GM12878 (cell line): ENCODE data around the gene CBX7. TPM values are rescaled to one million over a fixed set of nuclear protein-coding genes. Genes with fewer than 3 reads are reported as not detected.

ENCODE experiments used
- ATAC-seq: fragments of 200-7000 bp; cut with Tn5 transposase; 3 replicates; pipeline ENCODE4 v1.9.1; 2020; ENCODE audit warnings: mild to moderate bottlenecking, moderate library complexity
- BruUV-seq: library from RNA; stranded (reverse); fragments of 400-500 nt; replicated peaks from 2 replicates; lab custom pipeline; 2021; lab: Mats Ljungman, UMichigan
- CTCF ChIA-PET: fragments of 300-600 bp; sonication (Branson Sonifier 250); formaldehyde crosslinking; extraction: SDS; loops from one replicate; lab custom pipeline; 2021; ENCODE audit warnings: inconsistent platforms; lab: Yijun Ruan, JAX
- POLR2A ChIA-PET: fragments of 350-600 bp; formaldehyde crosslinking; extraction: SDS; loops from one replicate; lab custom pipeline; 2021; ENCODE audit warnings: inconsistent platforms; lab: Charles Lee
- RAD21 ChIA-PET: fragments of 300-600 bp; sonication (Branson Sonifier 250); formaldehyde crosslinking; loops from one replicate; lab custom pipeline; 2023; ENCODE audit warnings: antibody characterized with exemption; ENCODE audit not compliant: unreplicated experiment; lab: Charles Lee
- SMC1A ChIA-PET: fragments of 300-600 bp; sonication (Branson Sonifier 250); formaldehyde crosslinking; loops from one replicate; lab custom pipeline; 2023; ENCODE audit not compliant: unreplicated experiment, uncharacterized antibody; lab: Charles Lee
- DNase-seq: peaks from one replicate; pipeline ENCODE4 v3.0.0-alpha.2; 2011; ENCODE audit warnings: low read depth, low spot score
- FAIRE-seq: peaks from 3 replicates; lab custom pipeline; 2011; peaks lifted over from hg19 to GRCh38; lab: Jason Lieb, UNC
- H2AFZ ChIP-seq: 2 replicates; pipeline ENCODE4 v1.6.0; 2011; ENCODE audit warnings: low read depth, low read length, control low read depth; ENCODE audit not compliant: control insufficient read depth
- H3K27ac ChIP-seq: 2 replicates; pipeline ENCODE4 v1.5.1; 2011; ENCODE audit warnings: control low read depth; ENCODE audit not compliant: control insufficient read depth, insufficient read depth
- H3K27me3 ChIP-seq, 2 experiments: replicated peaks in 1 of 2; 2 replicates each; pipeline versions ENCODE4 v1.6.0 to v1.6.1; 2011; ENCODE audit warnings: low read length in 1 of 2; ENCODE audit not compliant: control insufficient read depth in 2 of 2, insufficient read depth in 2 of 2
- H3K36me3 ChIP-seq, 2 experiments: 2 replicates each; pipeline ENCODE4 v1.5.1; 2011; ENCODE audit warnings: low read length in 1 of 2; ENCODE audit not compliant: control insufficient read depth in 2 of 2, insufficient read depth in 2 of 2
- H3K4me1 ChIP-seq: 2 replicates; pipeline ENCODE4 v1.6.1; 2011; ENCODE audit warnings: mild to moderate bottlenecking, low read length, moderate library complexity, mixed read lengths; ENCODE audit not compliant: control insufficient read depth, insufficient read depth
- H3K4me2 ChIP-seq: 2 replicates; pipeline ENCODE4 v1.6.0; 2011; ENCODE audit warnings: control low read depth; ENCODE audit not compliant: control insufficient read depth, insufficient read depth
- H3K4me3 ChIP-seq: fragments of 200-600 bp; sonication (generic); 2 replicates; pipeline ENCODE4 v1.5.1; 2016
- H3K79me2 ChIP-seq: 2 replicates; pipeline ENCODE4 v1.6.0; 2011; ENCODE audit warnings: low read length; ENCODE audit not compliant: control insufficient read depth, insufficient read depth
- H3K9ac ChIP-seq: 2 replicates; pipeline ENCODE4 v1.8.0; 2011; ENCODE audit warnings: low read length, control low read depth, mixed read lengths; ENCODE audit not compliant: control insufficient read depth, insufficient read depth
- H3K9me3 ChIP-seq: replicated peaks from 3 replicates; pipeline ENCODE4 v1.5.1; 2011; ENCODE audit warnings: mild to moderate bottlenecking, low read length; ENCODE audit not compliant: control insufficient read depth, insufficient read depth
- H4K20me1 ChIP-seq: 2 replicates; pipeline ENCODE4 v1.6.0; 2011; ENCODE audit not compliant: control insufficient read depth, insufficient read depth
- ASH2L ChIP-seq: fragments of 300-600, 200-600 bp; sonication (generic); IDR thresholded peaks from 2 replicates; pipeline ENCODE4 v1.6.1; 2017; ENCODE audit warnings: low read depth, mild to moderate bottlenecking, borderline replicate concordance
- BRCA1 ChIP-seq: IDR thresholded peaks from 2 replicates; pipeline ENCODE4 v1.6.1; 2011; ENCODE audit warnings: low read depth, low read length, improper control_type of control experiment
- CBX5 ChIP-seq: sonication (generic); IDR thresholded peaks from 2 replicates; pipeline ENCODE4 v1.6.1; 2016; ENCODE audit warnings: low read depth, moderate library complexity, mild to moderate bottlenecking, inconsistent platforms
- CEBPB ChIP-seq, 2 experiments: fragments of 150-350 bp in 1 of 2; IDR thresholded peaks; 2 replicates each; pipeline ENCODE4 v1.6.1; 2012 to 2014; ENCODE audit warnings: low read depth in 2 of 2, low read length in 2 of 2, borderline replicate concordance in 1 of 2, inconsistent platforms in 1 of 2
- CREB1 ChIP-seq: IDR thresholded peaks from 2 replicates; pipeline ENCODE4 v1.6.1; 2012; ENCODE audit warnings: low read depth, mild to moderate bottlenecking, inconsistent platforms
- JUND ChIP-seq: IDR thresholded peaks from 2 replicates; pipeline ENCODE4 v1.6.1; 2012; ENCODE audit warnings: low read depth, mild to moderate bottlenecking, low read length, improper control_type of control experiment, moderate library complexity
- LARP7 ChIP-seq: fragments of 450-650 bp; IDR thresholded peaks from 2 replicates; pipeline ENCODE4 v1.6.1; 2017; ENCODE audit warnings: mild to moderate bottlenecking
- MTA3 ChIP-seq: IDR thresholded peaks from 2 replicates; pipeline ENCODE4 v1.6.1; 2012; ENCODE audit warnings: low read length, inconsistent platforms, borderline replicate concordance
- MYC ChIP-seq: IDR thresholded peaks from 2 replicates; pipeline ENCODE4 v1.6.1; 2011; ENCODE audit warnings: mild to moderate bottlenecking, low read length, moderate library complexity, inconsistent platforms; ENCODE audit not compliant: insufficient read depth, insufficient replicate concordance, insufficient read length, severe bottlenecking
- NFXL1 ChIP-seq: fragments of 450-650 bp; IDR thresholded peaks from 2 replicates; pipeline ENCODE4 v1.6.1; 2017; ENCODE audit warnings: antibody characterized with exemption, mild to moderate bottlenecking, borderline replicate concordance
- NR2C1 ChIP-seq: fragments of 450-650 bp; IDR thresholded peaks from 2 replicates; pipeline ENCODE4 v1.6.1; 2017; ENCODE audit warnings: antibody characterized with exemption, mild to moderate bottlenecking, moderate library complexity
- POU2F2 ChIP-seq: IDR thresholded peaks from 3 replicates; pipeline ENCODE4 v1.6.1; 2011; ENCODE audit warnings: low read depth, mild to moderate bottlenecking, low read length, borderline replicate concordance
- SIX5 ChIP-seq: IDR thresholded peaks from 2 replicates; pipeline ENCODE4 v1.6.1; 2011; ENCODE audit warnings: mild to moderate bottlenecking, low read depth, low read length, moderate library complexity; ENCODE audit not compliant: severe bottlenecking
- SREBF1 ChIP-seq: IDR thresholded peaks from 2 replicates; pipeline ENCODE4 v1.6.1; 2012; ENCODE audit warnings: mild to moderate bottlenecking, low read length
- SUZ12 ChIP-seq: fragments of 200-600 bp; sonication (generic); IDR thresholded peaks from one replicate; pipeline ENCODE4 v1.6.1; 2018; ENCODE audit warnings: antibody characterized with exemption, mild to moderate bottlenecking; ENCODE audit not compliant: unreplicated experiment
- TAF1 ChIP-seq: IDR thresholded peaks from 2 replicates; pipeline ENCODE4 v1.6.1; 2011; ENCODE audit warnings: mild to moderate bottlenecking, low read depth, low read length, borderline replicate concordance
- ZBTB40 ChIP-seq: fragments of 450-650 bp; IDR thresholded peaks from 2 replicates; pipeline ENCODE4 v1.6.1; 2016; ENCODE audit warnings: mild to moderate bottlenecking, moderate library complexity, borderline replicate concordance
- ZNF207 ChIP-seq: fragments of 450-650 bp; IDR thresholded peaks from 2 replicates; pipeline ENCODE4 v1.6.1; 2014; ENCODE audit warnings: antibody characterized with exemption, mild to moderate bottlenecking, borderline replicate concordance
- WGBS: methylation state at CpG from one replicate; pipeline ENCODE4 v1.1.6; 2016; ENCODE audit warnings: low lambda C conversion rate; ENCODE audit not compliant: insufficient replicate concordance, insufficient coverage; ENCODE audit errors: missing lambda C conversion rate; 5-methylcytosine and 5-hydroxymethylcytosine counted together
- in situ Hi-C: fragments of 300-500 bp; cut with MboI; formaldehyde crosslinking; loops from 9 replicates; pipeline ENCODE4 v1.14.3; 2018; ENCODE audit warnings: mixed read lengths
- intact Hi-C: fragments of 100-400 bp; cut with micrococcal nuclease; formaldehyde crosslinking; loops from one replicate; pipeline ENCODE4 v1.14.2; 2022; ENCODE audit not compliant: unreplicated experiment
- polyA plus RNA-seq, 11 experiments: library from polyadenylated mRNA; depleted of rRNA in 4 of 11; unstranded in 6 of 11; stranded (reverse) in 5 of 11; fragments of >200 nt; fragmentation: Nextera tagmentation in 4 of 11; fragmentation: Illumina TruSeq in 1 of 11; extraction: Ambion mirVana in 4 of 11; extraction: Trizol in 1 of 11; gene quantifications; 1 replicate in 1 of 11; 2 replicates in 10 of 11; pipeline versions ENCODE4 v1.2.1 to v1.2.3, GENCODE V29; 2011 to 2016; ENCODE audit warnings: inconsistent platforms in 2 of 11, missing spikeins in 2 of 11, low read depth in 1 of 11
- total RNA-seq, 4 experiments: library from RNA; depleted of rRNA in 3 of 4; stranded (reverse); fragments of >200 nt in 3 of 4; fragmentation: Illumina TruSeq in 1 of 4; extraction: Trizol in 1 of 4; gene quantifications; 2 replicates each; pipeline versions ENCODE4 v1.2.1 to v1.2.3, GENCODE V29; 2013 to 2021

CBX7 gene
- total and polyA plus RNA-seq, 10 of the 15 experiments (the other 5 are each of a cell fraction or from before 2014, with no cell fraction given) = 0.18 to 17.2 (median 5.6) TPM

GRCh38 chr22:39176714-39177455 is 24.4 kb upstream of the CBX7 start:
- CTCF ChIA-PET = no interaction called here
- peaks cover 5% of the 10 kb centered on the region for H3K4me1 ChIP-seq
- TF ChIP-seq TAF1 = no peak
- no peak for TF ChIP-seq MYC
- no peak for TF ChIP-seq SREBF1
- TF ChIP-seq MTA3 = no peak
- no peak for TF ChIP-seq NR2C1
- TF ChIP-seq CREB1 = no peak
- TF ChIP-seq LARP7 = no peak
- no peak for TF ChIP-seq CBX5
- TF ChIP-seq ZBTB40 = no peak
- TF ChIP-seq BRCA1 = no peak
- TF ChIP-seq ASH2L = no peak
- no peak for TF ChIP-seq ZNF207
- no peak for TF ChIP-seq JUND
- no peak for TF ChIP-seq SIX5
- TF ChIP-seq CEBPB (IDR thresholded peaks at IDR 0.05; ENCODE audit: borderline replicate concordance in 1 of 2, low read depth in 2 of 2, low read length in 2 of 2) = no peak
- no peak for TF ChIP-seq POU2F2
- TF ChIP-seq SUZ12 = no peak
- TF ChIP-seq NFXL1 = no peak

More at GRCh38 chr22:39176714-39177455, 24.4 kb upstream of the CBX7 start:
- ChIA-PET POLR2A (no interaction called here), RAD21 (no interaction called here), SMC1A (no interaction called here)
- Histone ChIP-seq H4K20me1 (no peaks in the 10 kb centered on the region), H3K27ac (no peak overlapping the region), H3K4me3 (no peak overlapping the region), H3K9me3 (no peaks in the 10 kb centered on the region; the same call in 2 of the 3 replicates), H3K4me2 (no peak overlapping the region), H3K9ac (no peak overlapping the region), H2AFZ (no peak overlapping the region), H3K36me3 (no peaks in the 10 kb centered on the region), H3K79me2 (no peaks in the 10 kb centered on the region), H3K27me3 (no peaks in the 10 kb centered on the region)
- ATAC-seq (no peak), FAIRE-seq (no peak), DNase-seq (no peak)
- 48% methylated on average over 14 of the region's 14 CpGs for WGBS
- intact Hi-C loops = no loop called here
- in situ Hi-C loops = no loop called here
- no TSS peak for BruUV-seq
